Measurements from ENCODE around the gene TRPV3. TPM values are rescaled to one million over a fixed set of nuclear protein-coding genes. Genes with fewer than 3 reads are reported as not detected.

Gene TRPV3
- total and polyA plus RNA-seq, 2 of the 8 experiments (the other 6 are each of a cell fraction or from before 2014, with no cell fraction given): 0.56 to 1.0 TPM

- TF ChIP-seq ATF2 (IDR thresholded peaks at IDR 0.05; ENCODE audit: low read length) (no peak), RFX5 (IDR thresholded peaks at IDR 0.05; ENCODE audit: borderline replicate concordance, low read depth, low read length) (no peak), CHD7 (IDR thresholded peaks at IDR 0.05; ENCODE audit: insufficient replicate concordance, low read length) (no peak), JUND (IDR thresholded peaks at IDR 0.05; ENCODE audit: low read length) (no peak), BRCA1 (IDR thresholded peaks at IDR 0.05; ENCODE audit: low read depth, low read length) (no peak), FOSL1 (IDR thresholded peaks at IDR 0.05; ENCODE audit: insufficient read depth, low read depth, low read length) (no peak)
Measured at GRCh38 chr17:3531266-3532101, 26.1 kb downstream of the TRPV3 start (continued).

Measured in H1 (cell line).